ENCODE data around the gene CCDC68. TPM values are rescaled to one million over a fixed set of nuclear protein-coding genes. Genes with fewer than 3 reads are reported as not detected.

CCDC68 gene
- total RNA-seq, 1 experiment from 2014 or later = 6.6 TPM

- Histone ChIP-seq H3K9me2 (ENCODE audit: insufficient read depth) (no peaks in the 10 kb centered on the region), H3K9me3 (ENCODE audit: control insufficient read depth in 1 of 2, insufficient read depth in 1 of 2, low read depth in 1 of 2, low read length in 2 of 2) (no peaks in the 10 kb centered on the region), H3K4me1 (ENCODE audit: control insufficient read depth in 1 of 2, insufficient read depth in 2 of 2, low read length in 2 of 2) (peaks cover 0 to 4% of the 10 kb centered on the region in 2 experiments; a peak in 1 of 4 replicates), H2AFZ (ENCODE audit: low read depth, low read length, poor library complexity, severe bottlenecking) (no peak overlapping the region), H4K20me1 (ENCODE audit: insufficient read depth) (no peaks in the 10 kb centered on the region), H3K36me3 (ENCODE audit: control insufficient read depth in 1 of 2, insufficient read depth in 2 of 2, low read length in 2 of 2) (no peaks in the 10 kb centered on the region), H3K4me2 (ENCODE audit: low read length) (no peak overlapping the region), H3K9ac (ENCODE audit: low read length) (no peak overlapping the region), H3K27me3 (ENCODE audit: insufficient read depth, low read length) (no peaks in the 10 kb centered on the region), H3K27ac (ENCODE audit: low read depth, low read length) (no peak overlapping the region), H3K4me3 (replicated peaks in 1 of 2; ENCODE audit: low read depth in 1 of 2, low read length in 2 of 2) (no peak overlapping the region), H3K79me2 (ENCODE audit: insufficient read depth, low read length) (no peaks in the 10 kb centered on the region)
- TF ChIP-seq EZH2 (IDR thresholded peaks at IDR 0.05) = no peak
- TF ChIP-seq TCF7L2 (IDR thresholded peaks at IDR 0.05; ENCODE audit: borderline replicate concordance, extremely low read depth, insufficient read depth, insufficient read length) = no peak
- no peak for TF ChIP-seq SIN3A (IDR thresholded peaks at IDR 0.05; ENCODE audit: low read depth)
- no peak for TF ChIP-seq CTCF (IDR thresholded peaks at IDR 0.05 in 2 of 3, conservative IDR thresholded peaks at IDR 0.05 in 1 of 3; ENCODE audit: borderline replicate concordance in 1 of 3, insufficient read depth in 1 of 3, low read depth in 2 of 3, low read length in 2 of 3)
- TF ChIP-seq SRF (IDR thresholded peaks at IDR 0.05; ENCODE audit: low read depth) = no peak
- no peak for TF ChIP-seq EZH2phosphoT487 (IDR thresholded peaks at IDR 0.05; ENCODE audit: borderline replicate concordance)
- no peak for TF ChIP-seq JUND (IDR thresholded peaks at IDR 0.05)
- no peak for TF ChIP-seq ELF1 (IDR thresholded peaks at IDR 0.05; ENCODE audit: borderline replicate concordance, low read depth)
- no peak for TF ChIP-seq YY1 (IDR thresholded peaks at IDR 0.05; ENCODE audit: extremely low read depth, insufficient replicate concordance, low read depth, low read length)
- TF ChIP-seq CBX3 (IDR thresholded peaks at IDR 0.05; ENCODE audit: low read depth) = no peak
- TF ChIP-seq RAD21 (IDR thresholded peaks at IDR 0.05; ENCODE audit: low read depth) = no peak
- no peak for TF ChIP-seq SP1 (IDR thresholded peaks at IDR 0.05; ENCODE audit: low read depth)
- TF ChIP-seq POLR2A (IDR thresholded peaks at IDR 0.05; ENCODE audit: borderline replicate concordance, extremely low read depth, insufficient read depth, insufficient read length) = no peak
- no peak for TF ChIP-seq MAX (IDR thresholded peaks at IDR 0.05)
- TF ChIP-seq CEBPB (IDR thresholded peaks at IDR 0.05; ENCODE audit: low read depth) = no peak
- TF ChIP-seq ZFX (IDR thresholded peaks at IDR 0.05) = no peak
- TF ChIP-seq REST (IDR thresholded peaks at IDR 0.05; ENCODE audit: low read depth) = no peak
- ATAC-seq (no peak), DNase-seq (ENCODE audit: low read depth, low spot score) (no peak)
- BruUV-seq (replicated peaks) = no TSS peak
- ChIA-PET POLR2A (no interaction called here), CTCF (no interaction called here), RAD21 (ENCODE audit: low non-redundant PET in 1 of 2, low total read pairs in 2 of 2, uncharacterized antibody in 2 of 2, unreplicated experiment in 2 of 2) (no interaction called here)
- intact Hi-C loops (cut with micrococcal nuclease) = loop anchor here (5.0 kb wide), 1 partner anchor 589 kb away; no protein-coding TSS in a partner anchor
These were observed 21.8 kb upstream of the CCDC68 start for GRCh38 chr18:54981076-54981475.

Measured in HCT116 (cell line).